BLaER1 (cell line): Measurements from ENCODE around the gene EMP1.

Source experiments
- H3K27ac ChIP-seq: shearing (Covaris generic); formaldehyde crosslinking; 2 replicates; pipeline ENCODE4 v1.8.1; 2022
- H3K27me3 ChIP-seq: shearing (Covaris generic); formaldehyde crosslinking; 2 replicates; pipeline ENCODE4 v1.8.1; 2022
- H3K36me3 ChIP-seq: shearing (Covaris generic); formaldehyde crosslinking; 2 replicates; pipeline ENCODE4 v1.8.1; 2022
- H3K4me1 ChIP-seq: shearing (Covaris generic); formaldehyde crosslinking; 2 replicates; pipeline ENCODE4 v1.8.1; 2022
- H3K4me2 ChIP-seq: shearing (Covaris generic); formaldehyde crosslinking; 2 replicates; pipeline ENCODE4 v1.8.1; 2022
- H3K4me3 ChIP-seq: shearing (Covaris generic); formaldehyde crosslinking; 2 replicates; pipeline ENCODE4 v1.8.1; 2022
- H3K9ac ChIP-seq: shearing (Covaris generic); formaldehyde crosslinking; 2 replicates; pipeline ENCODE4 v1.8.1; 2022
- H3K9me3 ChIP-seq: shearing (Covaris generic); formaldehyde crosslinking; 2 replicates; pipeline ENCODE4 v1.8.1; 2022
- H4K20me1 ChIP-seq: shearing (Covaris generic); formaldehyde crosslinking; 2 replicates; pipeline ENCODE4 v1.8.1; 2022
- Cebpa-rat ChIP-seq: shearing (Covaris generic); IDR thresholded peaks from 2 replicates; pipeline ENCODE4 v1.8.1; 2022

Gene EMP1

GRCh38 chr12:13233830-13234641, 37.5 kb downstream of the EMP1 start:
- no peak overlapping the region for H3K27ac ChIP-seq
- H3K36me3 ChIP-seq: no peaks in the 10 kb centered on the region
- no peak for TF ChIP-seq Cebpa-rat
- no peak overlapping the region for H3K9ac ChIP-seq
- H3K4me2 ChIP-seq: no peak overlapping the region
- H3K4me1 ChIP-seq: no peaks in the 10 kb centered on the region
- H3K27me3 ChIP-seq: no peaks in the 10 kb centered on the region
- no peak overlapping the region for H3K4me3 ChIP-seq
- H4K20me1 ChIP-seq: no peaks in the 10 kb centered on the region
- H3K9me3 ChIP-seq: peaks cover 4% of the 10 kb centered on the region; the same call in 1 of the 2 replicates

- no peaks in the 10 kb centered on the region for H3K4me1 ChIP-seq
- H3K4me2 ChIP-seq: no peak overlapping the region
- H3K27me3 ChIP-seq: no peaks in the 10 kb centered on the region
- no peaks in the 10 kb centered on the region for H3K36me3 ChIP-seq
- H3K27ac ChIP-seq: no peak overlapping the region
- TF ChIP-seq Cebpa-rat: no peak
- H3K9ac ChIP-seq: no peak overlapping the region
- H3K9me3 ChIP-seq: no peaks in the 10 kb centered on the region
- no peak overlapping the region for H3K4me3 ChIP-seq
- H4K20me1 ChIP-seq: no peaks in the 10 kb centered on the region
These were observed 41.7 kb downstream of the EMP1 start for GRCh38 chr12:13238204-13238603.

DNA sequence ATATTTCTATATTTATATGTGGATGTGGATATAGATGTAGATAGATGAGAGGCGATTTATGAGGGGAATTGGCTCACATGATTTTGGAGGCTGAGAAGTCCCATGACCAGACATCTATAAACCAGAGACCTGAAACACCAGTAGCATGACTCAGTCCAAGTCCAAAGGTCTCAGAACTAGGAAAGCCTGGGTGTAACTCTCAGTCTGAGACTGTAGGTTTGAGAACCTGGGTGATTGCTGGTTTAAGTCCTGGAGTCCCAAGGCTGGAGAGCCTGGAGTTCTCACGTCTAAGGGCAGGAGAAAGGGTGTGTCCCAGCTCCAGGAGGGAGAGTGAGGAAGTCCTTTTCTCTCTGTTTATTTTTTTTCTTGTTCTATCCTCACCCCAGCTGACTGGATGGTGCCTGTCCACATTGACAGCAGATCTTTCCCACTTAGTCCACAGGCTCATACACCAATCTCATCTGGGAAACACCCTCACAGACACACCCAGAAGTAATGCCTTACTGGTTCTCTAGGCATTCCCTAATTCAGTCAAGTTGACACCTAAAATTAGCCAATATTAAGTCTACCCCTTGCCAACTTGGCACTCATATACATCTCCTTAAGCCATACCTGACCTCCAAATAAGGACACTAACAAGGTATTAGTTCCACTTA, 45.4 kb downstream of the EMP1 start:
- Histone ChIP-seq H3K9ac (no peak overlapping the region), H3K9me3 (no peaks in the 10 kb centered on the region), H3K4me1 (no peaks in the 10 kb centered on the region), H3K27ac (no peak overlapping the region), H4K20me1 (no peaks in the 10 kb centered on the region), H3K4me2 (no peak overlapping the region), H3K27me3 (no peaks in the 10 kb centered on the region), H3K4me3 (no peak overlapping the region), H3K36me3 (no peaks in the 10 kb centered on the region)
- TF ChIP-seq Cebpa-rat: no peak

DNA sequence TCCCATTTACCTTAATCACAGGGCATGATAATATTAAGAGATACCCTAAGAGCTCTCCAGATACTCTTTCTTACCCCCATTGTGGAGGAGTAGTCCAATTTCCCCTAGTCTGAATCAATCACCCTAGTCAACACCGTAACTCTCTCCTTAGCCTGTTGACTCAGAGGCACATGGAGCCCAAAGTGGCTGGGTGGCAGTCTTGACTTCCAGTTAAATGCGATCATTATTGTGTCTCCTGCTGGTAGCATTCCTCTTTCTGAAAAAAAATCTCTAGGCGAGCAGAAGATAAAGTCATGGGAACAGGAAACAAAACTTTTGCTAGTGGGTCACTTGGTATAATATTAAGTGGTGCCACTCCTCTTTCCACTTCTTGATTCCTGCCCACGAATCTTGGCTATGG, 46.4 kb downstream of the EMP1 start:
- Histone ChIP-seq H3K4me3 (no peak overlapping the region), H3K9me3 (no peaks in the 10 kb centered on the region), H3K27me3 (no peaks in the 10 kb centered on the region), H3K4me2 (no peak overlapping the region), H3K36me3 (no peaks in the 10 kb centered on the region), H3K9ac (no peak overlapping the region), H3K27ac (no peak overlapping the region), H4K20me1 (no peaks in the 10 kb centered on the region), H3K4me1 (no peaks in the 10 kb centered on the region)
- no peak for TF ChIP-seq Cebpa-rat

DNA sequence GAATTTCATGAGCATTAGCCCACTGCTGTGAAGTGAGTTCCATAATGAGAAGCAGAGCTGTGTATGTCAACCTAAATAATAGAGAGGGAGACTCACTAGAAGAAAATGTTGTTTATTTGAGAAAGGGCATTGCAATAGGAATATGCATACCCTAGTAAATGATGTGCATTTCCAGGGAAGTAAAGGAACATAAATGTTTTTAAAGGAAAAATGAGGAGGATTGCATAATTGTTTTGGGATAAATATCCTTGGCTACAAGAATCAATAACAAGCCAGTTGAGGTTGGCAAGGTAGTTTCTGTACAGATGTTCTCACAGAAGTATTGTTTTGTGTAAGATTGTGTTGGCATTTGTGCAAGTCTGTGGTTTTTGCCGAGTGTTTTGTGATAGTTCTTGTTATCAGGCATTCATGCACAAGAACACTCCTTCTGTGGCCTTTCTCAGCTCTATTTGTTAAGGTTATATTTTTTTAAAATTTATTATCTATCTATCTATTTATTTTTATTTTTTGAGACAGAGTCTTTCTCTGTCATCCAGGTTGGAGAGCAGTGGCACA, 47.1 kb downstream of the EMP1 start:
- TF ChIP-seq Cebpa-rat: no peak
- Histone ChIP-seq H3K4me2 (no peak overlapping the region), H3K9me3 (no peaks in the 10 kb centered on the region), H3K27ac (no peak overlapping the region), H3K36me3 (no peaks in the 10 kb centered on the region), H3K9ac (no peak overlapping the region), H3K4me1 (no peaks in the 10 kb centered on the region), H3K4me3 (no peak overlapping the region), H3K27me3 (no peaks in the 10 kb centered on the region), H4K20me1 (no peaks in the 10 kb centered on the region)

DNA sequence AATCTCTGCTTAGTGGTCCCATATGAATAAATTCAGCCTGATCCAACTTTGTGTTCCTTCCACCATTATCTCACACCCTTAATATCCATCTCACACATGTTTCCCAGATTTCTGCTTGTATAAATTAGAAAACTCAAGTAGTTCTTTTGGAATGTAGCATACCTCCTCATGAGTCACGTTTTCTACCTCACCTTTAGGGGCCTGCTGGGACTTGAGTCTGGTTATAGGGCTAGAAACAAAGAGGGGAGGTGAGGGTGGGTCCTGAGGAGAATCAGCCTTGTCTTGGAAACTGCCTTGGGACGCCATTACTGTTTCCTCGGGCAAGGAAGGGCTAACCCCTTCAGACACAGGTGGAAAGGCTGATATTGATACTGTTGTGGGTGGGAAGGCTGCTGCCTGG, 51.1 kb downstream of the EMP1 start:
- Histone ChIP-seq H3K36me3 (no peaks in the 10 kb centered on the region), H3K9ac (no peak overlapping the region), H3K27me3 (no peaks in the 10 kb centered on the region), H3K9me3 (no peaks in the 10 kb centered on the region), H4K20me1 (no peaks in the 10 kb centered on the region), H3K4me1 (no peaks in the 10 kb centered on the region), H3K27ac (no peak overlapping the region), H3K4me3 (no peak overlapping the region), H3K4me2 (no peak overlapping the region)
- no peak for TF ChIP-seq Cebpa-rat

DNA sequence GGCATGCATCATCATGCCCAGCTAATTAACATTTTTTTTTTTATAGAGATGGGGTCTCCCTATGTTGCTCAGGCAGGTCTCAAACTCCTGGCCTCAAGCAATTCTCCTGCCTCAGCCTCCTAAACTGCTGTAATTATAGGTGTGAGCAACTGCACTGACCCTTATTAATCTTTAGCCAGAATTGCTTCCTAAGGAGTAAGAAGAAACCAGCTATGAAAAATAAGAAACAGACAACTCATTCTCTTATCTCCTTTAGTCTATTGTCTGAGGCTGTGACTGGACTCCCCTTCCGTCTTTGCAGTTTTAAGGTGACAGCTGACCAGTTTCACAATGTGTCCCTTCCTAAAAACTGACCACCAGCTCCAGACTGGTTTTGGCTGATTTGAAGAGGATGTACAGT, 52.4 kb downstream of the EMP1 start:
- no peaks in the 10 kb centered on the region for H3K36me3 ChIP-seq
- H3K4me1 ChIP-seq: no peaks in the 10 kb centered on the region
- no peak overlapping the region for H3K4me2 ChIP-seq

GRCh38 chr12:13250416-13250815, 53.9 kb downstream of the EMP1 start:
- Histone ChIP-seq H4K20me1 (no peaks in the 10 kb centered on the region), H3K9ac (no peak overlapping the region), H3K9me3 (no peaks in the 10 kb centered on the region), H3K27me3 (no peaks in the 10 kb centered on the region), H3K4me1 (no peaks in the 10 kb centered on the region), H3K4me3 (no peak overlapping the region), H3K27ac (no peak overlapping the region), H3K36me3 (no peaks in the 10 kb centered on the region), H3K4me2 (no peak overlapping the region)
- TF ChIP-seq Cebpa-rat: no peak

More for the DNA sequence above, 52.4 kb downstream of the EMP1 start:
- Histone ChIP-seq H3K9ac (no peak overlapping the region), H3K27ac (no peak overlapping the region), H4K20me1 (no peaks in the 10 kb centered on the region), H3K9me3 (no peaks in the 10 kb centered on the region), H3K27me3 (no peaks in the 10 kb centered on the region), H3K4me3 (no peak overlapping the region)
- TF ChIP-seq Cebpa-rat: no peak

- Histone ChIP-seq H3K4me3 (no peak overlapping the region), H3K9ac (no peak overlapping the region), H3K4me1 (peaks cover 8% of the 10 kb centered on the region), H4K20me1 (no peaks in the 10 kb centered on the region), H3K9me3 (no peaks in the 10 kb centered on the region), H3K27me3 (no peaks in the 10 kb centered on the region), H3K4me2 (no peak overlapping the region), H3K27ac (no peak overlapping the region), H3K36me3 (no peaks in the 10 kb centered on the region)
- TF ChIP-seq Cebpa-rat: no peak
These were observed 55.0 kb downstream of the EMP1 start for GRCh38 chr12:13251521-13251920.

DNA sequence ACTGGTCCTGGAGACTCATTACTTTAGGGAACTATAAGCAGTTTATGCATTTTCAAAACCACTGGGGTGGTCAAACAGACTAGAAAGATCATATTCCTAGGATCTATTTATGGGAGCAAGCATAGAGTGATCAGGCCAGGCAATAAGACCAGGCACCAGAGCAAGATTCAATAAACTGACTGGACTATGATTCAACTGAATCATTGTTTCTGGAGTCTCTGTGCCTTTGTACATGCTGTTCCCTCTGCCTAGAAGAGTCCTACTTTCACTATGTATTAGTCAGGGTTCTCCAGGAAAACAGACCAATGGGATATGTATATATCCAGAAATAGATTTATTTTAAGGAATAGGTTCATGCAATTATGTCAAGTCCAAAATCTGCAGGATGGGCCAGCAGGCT, 55.5 kb downstream of the EMP1 start:
- no peak for TF ChIP-seq Cebpa-rat
- Histone ChIP-seq H3K4me3 (no peak overlapping the region), H3K27ac (no peak overlapping the region), H3K4me1 (peaks cover 13% of the 10 kb centered on the region), H3K9ac (no peak overlapping the region), H3K4me2 (no peak overlapping the region), H3K36me3 (no peaks in the 10 kb centered on the region), H4K20me1 (no peaks in the 10 kb centered on the region), H3K9me3 (no peaks in the 10 kb centered on the region), H3K27me3 (no peaks in the 10 kb centered on the region)
